Fibroblast of the aortic adventitia (primary cell): ENCODE measurements around the gene GTF2E1. TPM values are rescaled to one million over a fixed set of nuclear protein-coding genes. Genes with fewer than 3 reads are reported as not detected.
"Not testable (repeated sequence)": the region's sequence is repeated elsewhere in the genome, so short reads cannot be mapped to it uniquely, and the experiment has no call there.

Experiments used
- DNase-seq: peaks from one replicate; pipeline ENCODE4 v3.0.0-alpha.2; 2010; ENCODE audit warnings: low read depth
- H3K4me3 ChIP-seq: 2 replicates; pipeline ENCODE4 v1.5.1; 2011; ENCODE audit warnings: low read depth, mild to moderate bottlenecking, control low read depth, low read length, moderate library complexity
- total RNA-seq: library from RNA; depleted of rRNA; stranded (reverse); fragments of >200 nt; gene quantifications from 2 replicates; pipeline ENCODE4 v1.2.3, GENCODE V29; 2012; ENCODE audit warnings: low replicate concordance
- TF ChIP-seq, protein P1 (sequence below): IDR thresholded peaks from 2 replicates; pipeline ENCODE4 v1.5.1; 2011; ENCODE audit warnings: mild to moderate bottlenecking, low read length, control low read depth, inconsistent platforms; ENCODE audit not compliant: insufficient read depth

The GTF2E1 gene
- total RNA-seq, 1 donor, result 15.5 TPM

DNA sequence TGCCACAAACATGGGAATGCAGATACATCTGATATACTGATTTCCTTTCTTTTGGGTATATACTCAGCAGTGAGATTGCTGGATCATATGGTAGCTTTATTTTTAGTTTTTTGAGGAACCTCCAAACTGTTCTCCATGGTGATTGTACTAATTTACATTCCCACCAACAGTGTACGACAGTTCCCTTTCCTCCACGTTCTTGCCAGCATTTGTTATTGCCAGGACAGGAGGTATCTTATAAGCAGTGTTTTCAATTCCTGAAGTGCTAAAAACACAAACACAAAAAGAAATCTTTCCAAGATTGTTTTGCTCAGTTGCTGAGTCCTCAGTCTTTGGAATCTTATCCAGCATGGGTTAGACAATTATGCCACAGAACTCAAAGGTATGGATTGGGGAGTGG is 13.5 kb downstream of the GTF2E1 start:
- DNase-seq, result no peak
- H3K4me3 ChIP-seq, result no peak overlapping the region

DNA sequence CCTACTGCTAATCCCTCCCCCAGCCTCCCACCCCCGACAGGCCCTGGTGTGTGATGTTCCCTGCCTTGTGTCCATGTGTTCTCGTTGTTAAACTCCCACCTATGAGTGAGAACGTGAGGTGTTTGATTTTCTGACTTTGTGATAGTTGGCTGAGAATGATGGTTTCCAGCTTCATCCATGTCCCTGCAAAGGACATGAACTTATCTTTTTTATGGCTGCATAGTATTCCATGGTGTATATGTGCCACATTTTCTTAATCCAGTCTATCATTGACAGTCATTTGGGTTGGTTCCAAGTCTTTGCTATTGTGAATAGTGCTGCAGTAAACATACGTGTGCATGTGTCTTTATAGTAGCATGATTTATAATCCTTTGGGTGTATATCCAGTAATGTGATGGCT is 16.0 kb downstream of the GTF2E1 start:
- not testable (repeated sequence) for DNase-seq, H3K4me3 ChIP-seq

More for the DNA sequence above, 13.5 kb downstream of the GTF2E1 start:
- TF ChIP-seq, protein P1, sequence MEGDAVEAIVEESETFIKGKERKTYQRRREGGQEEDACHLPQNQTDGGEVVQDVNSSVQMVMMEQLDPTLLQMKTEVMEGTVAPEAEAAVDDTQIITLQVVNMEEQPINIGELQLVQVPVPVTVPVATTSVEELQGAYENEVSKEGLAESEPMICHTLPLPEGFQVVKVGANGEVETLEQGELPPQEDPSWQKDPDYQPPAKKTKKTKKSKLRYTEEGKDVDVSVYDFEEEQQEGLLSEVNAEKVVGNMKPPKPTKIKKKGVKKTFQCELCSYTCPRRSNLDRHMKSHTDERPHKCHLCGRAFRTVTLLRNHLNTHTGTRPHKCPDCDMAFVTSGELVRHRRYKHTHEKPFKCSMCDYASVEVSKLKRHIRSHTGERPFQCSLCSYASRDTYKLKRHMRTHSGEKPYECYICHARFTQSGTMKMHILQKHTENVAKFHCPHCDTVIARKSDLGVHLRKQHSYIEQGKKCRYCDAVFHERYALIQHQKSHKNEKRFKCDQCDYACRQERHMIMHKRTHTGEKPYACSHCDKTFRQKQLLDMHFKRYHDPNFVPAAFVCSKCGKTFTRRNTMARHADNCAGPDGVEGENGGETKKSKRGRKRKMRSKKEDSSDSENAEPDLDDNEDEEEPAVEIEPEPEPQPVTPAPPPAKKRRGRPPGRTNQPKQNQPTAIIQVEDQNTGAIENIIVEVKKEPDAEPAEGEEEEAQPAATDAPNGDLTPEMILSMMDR, result no peak

GRCh38 chr3:120762615-120763014 is 20.1 kb downstream of the GTF2E1 start:
- TF ChIP-seq, protein P1, result no peak
- H3K4me3 ChIP-seq, result no peak overlapping the region
- DNase-seq, result no peak

DNA sequence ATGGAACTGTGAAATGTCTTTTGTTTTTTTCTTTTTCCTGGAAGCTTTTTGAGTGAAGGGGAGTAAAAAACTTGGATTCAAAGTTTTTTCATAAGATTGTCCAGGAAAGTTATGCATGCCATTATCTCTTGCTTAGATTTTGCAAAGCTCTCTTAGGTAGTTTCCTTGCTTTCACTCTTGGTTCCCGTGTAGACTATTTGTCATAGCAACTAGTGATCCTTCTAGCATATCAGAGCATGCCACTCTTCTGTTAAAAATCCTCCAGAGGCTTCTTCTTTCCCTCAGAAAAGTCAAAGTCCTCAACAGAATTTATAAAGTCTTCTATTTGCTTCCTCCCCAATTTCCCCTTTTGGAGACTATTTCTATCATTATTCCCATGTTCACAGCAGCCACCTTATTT is 21.1 kb downstream of the GTF2E1 start:
- TF ChIP-seq, protein P1, result no peak
- no peak overlapping the region for H3K4me3 ChIP-seq
- DNase-seq, result no peak

DNA sequence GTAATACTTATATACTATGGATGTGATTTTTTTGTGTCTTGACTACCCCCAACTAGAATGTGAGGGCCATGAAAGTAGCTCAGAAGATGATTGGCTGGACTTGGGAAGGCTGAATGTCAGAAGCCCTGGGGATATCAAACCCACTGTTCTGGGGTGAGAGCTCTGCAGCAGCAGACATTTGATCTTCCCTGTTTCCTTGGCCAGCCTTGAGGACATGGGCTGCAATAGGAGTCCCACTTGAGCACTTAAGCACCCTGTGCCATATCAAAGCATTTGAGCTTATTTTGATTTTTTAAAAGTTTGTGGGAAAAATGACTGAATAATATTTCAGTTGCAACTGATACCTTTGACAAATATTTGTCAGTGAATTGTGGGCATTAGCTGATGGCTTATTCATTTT is 21.7 kb downstream of the GTF2E1 start:
- TF ChIP-seq, protein P1, result no peak
- H3K4me3 ChIP-seq, result no peak overlapping the region
- no peak for DNase-seq

DNA sequence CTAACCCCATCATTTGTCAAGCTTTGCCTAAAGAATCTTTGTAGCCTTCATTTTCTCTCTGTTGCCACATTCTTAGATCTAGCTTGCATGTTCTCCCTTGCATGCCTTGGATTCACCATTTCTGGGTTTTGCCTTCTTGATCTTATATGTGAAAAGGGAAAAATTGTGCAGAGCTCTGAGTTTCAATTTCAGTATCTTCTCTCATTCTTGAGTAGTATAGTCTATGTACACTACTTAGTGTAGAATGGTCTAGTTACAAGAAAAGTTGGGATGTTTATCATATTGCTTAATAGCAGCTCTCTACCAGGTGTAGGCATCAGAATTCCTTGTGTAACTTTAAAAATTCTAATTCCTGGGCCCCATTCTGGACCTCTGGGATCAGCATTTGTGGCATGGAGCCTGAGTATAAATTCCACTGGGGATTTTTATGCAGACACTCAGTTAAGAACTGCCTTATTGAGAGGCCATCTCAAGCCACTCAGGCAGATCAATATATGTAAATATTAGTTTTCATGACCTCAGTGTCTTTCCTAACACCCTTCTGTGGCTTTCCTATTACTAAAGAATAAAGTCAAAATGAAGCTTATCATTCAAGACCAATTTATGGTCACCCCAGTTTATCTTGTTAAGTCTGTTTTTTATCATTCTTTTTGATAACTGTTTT is 23.4 kb downstream of the GTF2E1 start:
- no peak overlapping the region for H3K4me3 ChIP-seq
- no peak for DNase-seq
- TF ChIP-seq, protein P1, result no peak

- H3K4me3 ChIP-seq, result no peak overlapping the region
- TF ChIP-seq, protein P1, result no peak
- DNase-seq, result no peak
Observed at GRCh38 chr3:120766576-120766975, 24.0 kb downstream of the GTF2E1 start.
